Caco-2 (cell line): Measurements from ENCODE around the gene SF3A2. TPM values are rescaled to one million over a fixed set of nuclear protein-coding genes. Genes with fewer than 3 reads are reported as not detected.

Experiments used
- BruUV-seq: library from RNA; stranded (reverse); fragments of 400-500 nt; replicated peaks from 2 replicates; lab custom pipeline; 2021; lab: Mats Ljungman, UMichigan
- CTCF ChIA-PET: fragments of 300-600 bp; sonication (Branson Sonifier 250); formaldehyde crosslinking; loops from one replicate; lab custom pipeline; 2022; ENCODE audit warnings: antibody characterized with exemption; lab: Charles Lee
- POLR2A ChIA-PET: fragments of 300-600 bp; sonication (Branson Sonifier 250); formaldehyde crosslinking; loops from one replicate; lab custom pipeline; 2022; ENCODE audit warnings: antibody characterized with exemption; lab: Charles Lee
- DNase-seq, 2 experiments: peaks; one replicate each; pipeline versions ENCODE4 v3.0.0 to v3.0.0-alpha.2; 2020 to 2022
- H3K27me3 ChIP-seq: replicated peaks from 2 replicates; pipeline ENCODE4 v1.6.0; 2011; ENCODE audit warnings: low read length; ENCODE audit not compliant: control insufficient read depth, insufficient read depth
- H3K36me3 ChIP-seq: 2 replicates; pipeline ENCODE4 v1.5.1; 2011; ENCODE audit warnings: low read length; ENCODE audit not compliant: control insufficient read depth, insufficient read depth
- H3K4me1 ChIP-seq: fragments of 250-450 bp; sonication (Bioruptor Pico); 2 replicates; pipeline ENCODE4 v1.5.1; 2020; ENCODE audit warnings: mild to moderate bottlenecking
- H3K4me3 ChIP-seq: 2 replicates; pipeline ENCODE4 v1.5.1; 2011; ENCODE audit warnings: low read depth, mild to moderate bottlenecking, control low read depth, low read length
- H3K9me3 ChIP-seq: fragments of 250-450 bp; sonication (Bioruptor Pico); 2 replicates; pipeline ENCODE4 v1.5.1; 2020; ENCODE audit warnings: mild to moderate bottlenecking, moderate library complexity
- H3K27ac Mint-ChIP-seq: one replicate; pipeline ENCODE4 v1.8.0; 2022; ENCODE audit warnings: mixed read lengths; ENCODE audit not compliant: unreplicated experiment
- H3K27me3 Mint-ChIP-seq: one replicate; pipeline ENCODE4 v1.8.0; 2022; ENCODE audit warnings: mixed read lengths; ENCODE audit not compliant: insufficient read depth, unreplicated experiment
- H3K36me3 Mint-ChIP-seq: one replicate; pipeline ENCODE4 v1.8.0; 2022; ENCODE audit warnings: mild to moderate bottlenecking, mixed read lengths; ENCODE audit not compliant: insufficient read depth, unreplicated experiment
- H3K4me1 Mint-ChIP-seq: one replicate; pipeline ENCODE4 v1.8.0; 2022; ENCODE audit warnings: low read depth, mixed read lengths; ENCODE audit not compliant: unreplicated experiment
- H3K4me3 Mint-ChIP-seq: one replicate; pipeline ENCODE4 v1.8.0; 2022; ENCODE audit warnings: mild to moderate bottlenecking, moderate library complexity, mixed read lengths; ENCODE audit not compliant: unreplicated experiment
- H3K9me3 Mint-ChIP-seq: one replicate; pipeline ENCODE4 v1.8.0; 2022; ENCODE audit warnings: mixed read lengths; ENCODE audit not compliant: unreplicated experiment
- intact Hi-C: fragments of 100-400 bp; cut with micrococcal nuclease; formaldehyde crosslinking; loops from one replicate; pipeline ENCODE4 v1.10.0; 2022; ENCODE audit not compliant: unreplicated experiment
- total RNA-seq: library from RNA; stranded (reverse); gene quantifications from 2 replicates; pipeline ENCODE4 v1.2.3, GENCODE V29; 2022
- TF ChIP-seq, protein P1 (sequence below), 2 experiments: fragments of 200-600 bp in 1 of 2; IDR thresholded peaks; 1 replicate in 1 of 2; 2 replicates in 1 of 2; pipeline versions ENCODE4 v1.5.1 to v1.8.0; 2011 to 2022; ENCODE audit warnings: antibody characterized with exemption in 1 of 2, control low read depth in 1 of 2, inconsistent platforms in 1 of 2, low read depth in 1 of 2, low read length in 1 of 2, mild to moderate bottlenecking in 1 of 2, moderate library complexity in 1 of 2; ENCODE audit not compliant: insufficient read depth in 1 of 2, severe bottlenecking in 1 of 2, unreplicated experiment in 1 of 2

The SF3A2 gene
- total RNA-seq, 1 experiment from 2014 or later, result 129 TPM

DNA sequence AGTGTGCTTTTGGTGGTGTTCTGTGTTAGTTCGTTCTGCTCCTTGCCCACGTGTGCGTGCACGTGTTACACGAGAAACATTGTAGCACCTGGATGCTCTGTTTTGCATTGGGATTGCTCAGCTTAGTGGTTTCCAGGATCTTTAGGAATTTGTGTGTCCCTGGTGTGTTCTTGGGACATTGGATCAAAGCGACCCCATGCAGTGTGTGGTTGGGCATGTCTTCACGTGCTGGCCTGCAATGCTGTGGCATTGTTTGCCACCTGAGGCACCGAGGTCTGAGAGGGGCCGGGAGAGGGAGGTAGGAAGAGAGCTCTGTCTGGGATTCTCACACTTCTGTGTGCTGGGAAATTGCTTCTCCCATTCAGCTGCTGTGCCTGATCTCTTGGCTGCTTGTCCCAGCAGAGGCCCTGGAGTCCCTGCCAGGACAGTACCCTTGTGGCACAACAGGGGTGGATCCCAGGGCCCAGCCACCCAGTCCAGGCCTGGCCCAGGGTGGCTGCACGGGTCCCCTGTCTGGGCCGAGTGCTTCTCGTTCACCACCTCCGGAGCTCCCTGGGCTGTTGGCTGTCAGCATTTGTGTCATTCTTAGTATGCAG lies 11.8 kb upstream of the SF3A2 start:
- Mint-ChIP-seq H3K27me3 (no peaks in the 10 kb centered on the region), H3K4me1 (no peaks in the 10 kb centered on the region), H3K9me3 (no peaks in the 10 kb centered on the region), H3K27ac (no peak overlapping the region), H3K36me3 (peaks cover 76% of the 10 kb centered on the region), H3K4me3 (no peak overlapping the region)
- H3K36me3 ChIP-seq, result peaks cover 3% of the 10 kb centered on the region; the same call in 1 of the 2 replicates
- no peaks in the 10 kb centered on the region for H3K27me3 ChIP-seq
- H3K4me1 ChIP-seq, result no peaks in the 10 kb centered on the region
- H3K4me3 ChIP-seq, result no peak overlapping the region
- TF ChIP-seq, protein P1, sequence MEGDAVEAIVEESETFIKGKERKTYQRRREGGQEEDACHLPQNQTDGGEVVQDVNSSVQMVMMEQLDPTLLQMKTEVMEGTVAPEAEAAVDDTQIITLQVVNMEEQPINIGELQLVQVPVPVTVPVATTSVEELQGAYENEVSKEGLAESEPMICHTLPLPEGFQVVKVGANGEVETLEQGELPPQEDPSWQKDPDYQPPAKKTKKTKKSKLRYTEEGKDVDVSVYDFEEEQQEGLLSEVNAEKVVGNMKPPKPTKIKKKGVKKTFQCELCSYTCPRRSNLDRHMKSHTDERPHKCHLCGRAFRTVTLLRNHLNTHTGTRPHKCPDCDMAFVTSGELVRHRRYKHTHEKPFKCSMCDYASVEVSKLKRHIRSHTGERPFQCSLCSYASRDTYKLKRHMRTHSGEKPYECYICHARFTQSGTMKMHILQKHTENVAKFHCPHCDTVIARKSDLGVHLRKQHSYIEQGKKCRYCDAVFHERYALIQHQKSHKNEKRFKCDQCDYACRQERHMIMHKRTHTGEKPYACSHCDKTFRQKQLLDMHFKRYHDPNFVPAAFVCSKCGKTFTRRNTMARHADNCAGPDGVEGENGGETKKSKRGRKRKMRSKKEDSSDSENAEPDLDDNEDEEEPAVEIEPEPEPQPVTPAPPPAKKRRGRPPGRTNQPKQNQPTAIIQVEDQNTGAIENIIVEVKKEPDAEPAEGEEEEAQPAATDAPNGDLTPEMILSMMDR (IDR thresholded peaks at IDR 0.05; ENCODE audit: insufficient read depth in 1 of 2, low read depth in 1 of 2, low read length in 1 of 2, severe bottlenecking in 1 of 2, unreplicated experiment in 1 of 2), result no peak
- DNase-seq, result no peak
- ChIA-PET CTCF (no interaction called here), POLR2A (interaction anchor here (0.5 kb wide), 1 partner anchor 340 kb away, joined by 4 read pairs; the partner anchor contains the start of gene ABHD17A)
- intact Hi-C loops, result no loop called here
- no peaks in the 10 kb centered on the region for H3K9me3 ChIP-seq
- no TSS peak for BruUV-seq

DNA sequence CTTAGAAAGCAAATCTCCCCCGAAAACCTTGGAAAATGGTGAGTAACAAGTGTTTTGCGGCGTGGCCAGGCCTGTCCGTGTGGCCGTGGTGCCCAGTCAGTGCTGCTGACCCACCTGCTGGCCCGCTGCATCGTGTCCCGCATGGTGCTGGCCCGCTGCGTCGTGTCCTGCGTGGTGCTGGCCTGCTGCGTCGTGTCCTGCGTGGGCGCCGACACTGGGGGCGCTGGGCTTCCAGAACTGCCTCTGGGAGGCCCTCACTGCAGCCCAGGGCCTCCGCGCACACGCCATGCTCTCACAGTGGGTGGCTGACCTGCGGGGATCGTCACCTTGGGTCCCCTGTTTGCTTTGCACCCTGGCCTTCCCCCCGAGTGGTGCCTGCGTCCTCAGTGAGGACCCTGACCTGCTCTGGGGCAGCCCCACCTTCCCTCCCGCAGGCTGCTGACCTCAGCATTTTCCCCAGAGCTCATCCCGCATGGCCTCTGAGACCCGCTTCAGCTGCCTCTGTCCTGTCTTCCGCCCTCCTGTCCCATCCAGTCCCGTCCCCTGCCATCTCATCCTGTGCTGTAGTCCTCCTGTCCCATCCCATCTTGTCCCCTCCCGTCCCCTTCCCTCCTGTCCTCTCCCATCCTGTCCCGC lies 11.1 kb upstream of the SF3A2 start:
- TF ChIP-seq, protein P1 (IDR thresholded peaks at IDR 0.05; ENCODE audit: insufficient read depth in 1 of 2, low read depth in 1 of 2, low read length in 1 of 2, severe bottlenecking in 1 of 2, unreplicated experiment in 1 of 2), result no peak
- H3K9me3 Mint-ChIP-seq, result no peaks in the 10 kb centered on the region
- Histone ChIP-seq H3K27me3 (no peaks in the 10 kb centered on the region), H3K36me3 (peaks cover 3% of the 10 kb centered on the region; the same call in 1 of the 2 replicates), H3K4me1 (no peaks in the 10 kb centered on the region), H3K9me3 (no peaks in the 10 kb centered on the region), H3K4me3 (no peak overlapping the region)
- H3K36me3 Mint-ChIP-seq, result peaks cover 76% of the 10 kb centered on the region
- no peaks in the 10 kb centered on the region for H3K27me3 Mint-ChIP-seq
- POLR2A ChIA-PET, result interaction anchor here (0.5 kb wide), 1 partner anchor 340 kb away, joined by 4 read pairs; the partner anchor contains the start of gene ABHD17A
- CTCF ChIA-PET, result no interaction called here
- no peak for DNase-seq
- no peak overlapping the region for H3K4me3 Mint-ChIP-seq
- no peak overlapping the region for H3K27ac Mint-ChIP-seq
- BruUV-seq, result no TSS peak
- intact Hi-C loops, result no loop called here
- H3K4me1 Mint-ChIP-seq, result no peaks in the 10 kb centered on the region

DNA sequence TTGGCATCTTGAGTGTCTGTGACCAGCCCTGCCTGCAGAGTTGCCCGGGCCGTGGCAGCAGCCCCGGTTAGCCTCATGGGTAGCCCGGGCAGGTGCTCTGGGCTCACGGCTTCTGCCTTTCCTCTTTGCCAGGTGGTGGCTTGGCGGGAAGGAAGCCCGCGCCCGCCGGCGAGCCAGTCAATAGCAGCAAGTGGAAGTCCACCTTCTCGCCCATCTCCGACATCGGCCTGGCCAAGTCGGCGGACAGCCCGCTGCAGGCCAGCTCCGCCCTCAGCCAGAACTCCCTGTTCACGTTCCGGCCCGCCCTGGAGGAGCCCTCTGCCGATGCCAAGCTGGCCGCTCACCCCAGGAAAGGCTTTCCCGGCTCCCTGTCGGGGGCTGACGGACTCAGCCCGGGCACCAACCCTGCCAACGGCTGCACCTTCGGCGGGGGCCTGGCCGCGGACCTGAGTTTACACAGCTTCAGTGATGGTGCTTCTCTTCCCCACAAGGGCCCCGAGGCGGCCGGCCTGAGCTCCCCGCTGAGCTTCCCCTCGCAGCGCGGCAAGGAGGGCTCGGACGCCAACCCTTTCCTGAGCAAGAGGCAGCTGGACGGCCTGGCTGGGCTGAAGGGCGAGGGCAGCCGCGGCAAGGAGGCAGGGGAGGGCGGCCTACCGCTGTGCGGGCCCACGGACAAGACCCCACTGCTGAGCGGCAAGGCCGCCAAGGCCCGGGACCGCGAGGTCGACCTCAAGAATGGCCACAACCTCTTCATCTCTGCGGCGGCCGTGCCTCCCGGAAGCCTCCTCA lies 10.4 kb upstream of the SF3A2 start:
- CTCF ChIA-PET, result no interaction called here
- H3K27me3 ChIP-seq, result no peaks in the 10 kb centered on the region
- H3K4me3 ChIP-seq, result no peak overlapping the region
- POLR2A ChIA-PET, result no interaction called here
- DNase-seq, result no peak
- H3K36me3 ChIP-seq, result peaks cover 3% of the 10 kb centered on the region; the same call in 1 of the 2 replicates
- no peaks in the 10 kb centered on the region for H3K4me1 ChIP-seq
- no peaks in the 10 kb centered on the region for H3K4me1 Mint-ChIP-seq
- no peaks in the 10 kb centered on the region for H3K27me3 Mint-ChIP-seq
- H3K9me3 ChIP-seq, result no peaks in the 10 kb centered on the region
- H3K36me3 Mint-ChIP-seq, result peaks cover 79% of the 10 kb centered on the region
- TF ChIP-seq, protein P1 (IDR thresholded peaks at IDR 0.05; ENCODE audit: insufficient read depth in 1 of 2, low read depth in 1 of 2, low read length in 1 of 2, severe bottlenecking in 1 of 2, unreplicated experiment in 1 of 2), result no peak
- no TSS peak for BruUV-seq
- H3K27ac Mint-ChIP-seq, result no peak overlapping the region
- intact Hi-C loops, result no loop called here
- H3K4me3 Mint-ChIP-seq, result no peak overlapping the region
- no peaks in the 10 kb centered on the region for H3K9me3 Mint-ChIP-seq
